ENCODE measurements around the gene PLEKHG1.

PLEKHG1 gene

DNA sequence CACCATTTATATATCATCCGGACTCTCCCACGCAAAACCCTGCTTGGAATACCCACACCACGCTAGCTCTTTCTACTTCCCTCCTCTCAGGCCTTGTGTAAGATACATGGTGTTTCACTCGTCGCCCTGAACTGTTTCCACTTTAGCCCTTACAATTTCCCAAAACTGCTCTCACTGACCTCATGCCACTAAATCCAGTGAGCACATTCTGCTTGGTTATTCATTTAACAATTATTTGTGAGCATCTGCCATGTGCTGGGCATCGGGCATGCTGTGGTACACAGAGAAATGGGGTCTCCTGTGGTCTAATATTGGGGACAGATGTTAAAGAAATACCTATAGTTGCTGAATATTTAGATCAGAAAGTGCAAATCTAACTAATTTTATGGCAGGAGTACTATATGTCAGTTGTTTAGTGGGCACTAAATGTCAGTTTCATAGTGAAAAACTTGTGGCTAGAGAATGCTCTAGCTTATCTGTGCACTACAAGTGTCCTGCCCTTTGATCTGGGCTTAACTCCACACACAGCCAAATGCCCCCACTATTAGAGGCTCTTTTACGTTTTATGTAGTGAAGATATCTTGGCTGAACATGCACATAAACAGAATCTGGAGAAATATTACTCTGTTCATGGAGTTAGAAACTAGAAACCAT is 41.0 kb downstream of the PLEKHG1 start:
- DNase-seq (ENCODE audit: low read depth) = no peak

DNA sequence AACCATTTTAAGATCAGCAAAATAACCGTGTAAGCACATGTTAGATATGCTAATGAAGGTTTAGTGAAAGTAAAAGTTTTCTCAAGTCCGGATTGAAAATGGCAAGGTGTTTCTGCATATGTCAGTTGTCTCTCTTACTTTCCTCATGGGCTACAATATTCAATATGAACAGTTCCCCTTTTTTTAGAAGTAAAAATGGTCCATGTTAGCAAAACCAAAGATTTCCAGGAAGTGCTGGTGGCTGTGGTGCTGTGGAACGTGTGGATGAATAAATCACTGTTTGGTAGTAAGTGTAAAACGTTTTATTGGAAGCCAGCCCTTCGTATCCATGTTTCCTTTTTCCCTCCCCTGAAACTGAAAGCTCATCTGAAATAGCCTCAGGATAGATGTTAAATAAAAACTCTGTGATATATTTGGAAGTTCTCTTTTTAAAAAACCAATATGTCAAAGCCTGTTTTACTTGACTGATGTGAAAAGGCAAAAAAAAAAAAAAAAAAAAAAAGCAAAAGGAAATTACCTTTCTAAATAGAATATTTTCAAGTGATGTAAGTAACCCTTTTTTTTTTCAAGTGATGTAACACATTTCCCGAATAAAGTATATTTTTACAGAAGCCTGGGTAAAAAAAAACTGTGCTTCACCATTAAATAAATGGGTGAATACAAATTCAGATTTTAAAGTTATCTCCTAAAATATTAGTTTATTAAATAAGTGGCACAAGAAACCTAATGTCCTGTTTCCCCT is 41.9 kb downstream of the PLEKHG1 start:
- no peak for DNase-seq (ENCODE audit: low read depth)

DNA sequence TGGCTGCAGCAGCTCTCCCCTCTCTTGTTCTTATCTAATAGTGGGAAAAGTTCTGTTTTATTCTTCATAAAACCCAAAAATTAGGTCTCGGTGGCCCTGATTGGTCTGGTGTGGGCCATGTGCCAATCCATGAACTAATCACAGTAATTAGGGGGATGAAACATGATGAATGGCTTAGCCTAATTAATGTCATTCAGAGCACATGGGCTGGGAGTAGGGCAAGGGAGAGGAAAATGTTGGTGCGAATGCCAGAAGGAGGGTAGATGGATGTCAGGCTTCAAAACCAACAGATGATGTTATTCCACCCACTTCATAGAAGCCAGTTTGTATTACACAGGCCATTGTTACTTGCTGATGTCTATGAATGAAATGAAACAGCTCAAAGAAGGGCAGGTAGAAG is 46.5 kb downstream of the PLEKHG1 start:
- DNase-seq (ENCODE audit: low read depth) = no peak

DNA sequence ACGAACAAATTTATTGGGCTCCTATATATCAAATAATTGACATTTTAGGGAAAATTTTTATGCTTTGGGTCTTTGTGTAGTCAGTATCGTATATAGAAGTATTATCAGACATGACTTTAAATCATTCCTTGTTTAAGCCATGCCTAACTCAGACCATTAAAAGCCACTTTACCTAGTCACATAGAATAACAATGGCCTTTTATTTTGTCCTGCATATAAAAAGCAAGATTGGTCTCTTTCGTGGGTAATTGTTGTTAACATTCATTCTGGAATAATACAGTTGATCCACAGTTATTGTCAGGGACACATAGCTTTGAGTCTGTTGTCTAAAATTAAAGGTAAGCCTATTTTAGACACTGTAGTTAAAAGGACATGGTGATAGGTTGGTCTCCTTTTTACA is 47.4 kb downstream of the PLEKHG1 start:
- DNase-seq (ENCODE audit: low read depth) = no peak
